K562 (cell line): ENCODE data around the gene SERPINA6.

Source experiments
- ETS1 ChIP-seq: conservative IDR thresholded peaks from 2 replicates; pipeline ENCODE4 v1.6.1; 2011; ENCODE audit warnings: low read depth, mild to moderate bottlenecking, low read length; ENCODE audit not compliant: control insufficient read depth
- MAFK ChIP-seq: IDR thresholded peaks from 2 replicates; pipeline ENCODE4 v1.6.1; 2011; ENCODE audit warnings: low read length, improper control_type of control experiment
- OTX1 ChIP-seq: fragments of 450-650 bp; formaldehyde crosslinking; IDR thresholded peaks from 2 replicates; pipeline ENCODE4 v1.4.0; 2022; ENCODE audit warnings: mild to moderate bottlenecking
- ZNF121 ChIP-seq: sonication (generic); formaldehyde crosslinking; conservative IDR thresholded peaks from 2 replicates; pipeline ENCODE4 v1.8.0; 2022; ENCODE audit warnings: missing genetic modification reagents

- TF ChIP-seq ETS1 (no peak), MAFK (no peak), OTX1 (CRISPR knock-in tag) (no peak), ZNF121 (CRISPR knock-in tag) (no peak)
Measured at GRCh38 chr14:94288610-94289465, 34.3 kb downstream of the SERPINA6 start.
